ENCODE data around the gene ACP1. TPM values are rescaled to one million over a fixed set of nuclear protein-coding genes. Genes with fewer than 3 reads are reported as not detected.

The ACP1 gene
- total and polyA plus RNA-seq, 2 experiments from 2014 or later = 189 to 281 TPM

- TF ChIP-seq, protein P1, sequence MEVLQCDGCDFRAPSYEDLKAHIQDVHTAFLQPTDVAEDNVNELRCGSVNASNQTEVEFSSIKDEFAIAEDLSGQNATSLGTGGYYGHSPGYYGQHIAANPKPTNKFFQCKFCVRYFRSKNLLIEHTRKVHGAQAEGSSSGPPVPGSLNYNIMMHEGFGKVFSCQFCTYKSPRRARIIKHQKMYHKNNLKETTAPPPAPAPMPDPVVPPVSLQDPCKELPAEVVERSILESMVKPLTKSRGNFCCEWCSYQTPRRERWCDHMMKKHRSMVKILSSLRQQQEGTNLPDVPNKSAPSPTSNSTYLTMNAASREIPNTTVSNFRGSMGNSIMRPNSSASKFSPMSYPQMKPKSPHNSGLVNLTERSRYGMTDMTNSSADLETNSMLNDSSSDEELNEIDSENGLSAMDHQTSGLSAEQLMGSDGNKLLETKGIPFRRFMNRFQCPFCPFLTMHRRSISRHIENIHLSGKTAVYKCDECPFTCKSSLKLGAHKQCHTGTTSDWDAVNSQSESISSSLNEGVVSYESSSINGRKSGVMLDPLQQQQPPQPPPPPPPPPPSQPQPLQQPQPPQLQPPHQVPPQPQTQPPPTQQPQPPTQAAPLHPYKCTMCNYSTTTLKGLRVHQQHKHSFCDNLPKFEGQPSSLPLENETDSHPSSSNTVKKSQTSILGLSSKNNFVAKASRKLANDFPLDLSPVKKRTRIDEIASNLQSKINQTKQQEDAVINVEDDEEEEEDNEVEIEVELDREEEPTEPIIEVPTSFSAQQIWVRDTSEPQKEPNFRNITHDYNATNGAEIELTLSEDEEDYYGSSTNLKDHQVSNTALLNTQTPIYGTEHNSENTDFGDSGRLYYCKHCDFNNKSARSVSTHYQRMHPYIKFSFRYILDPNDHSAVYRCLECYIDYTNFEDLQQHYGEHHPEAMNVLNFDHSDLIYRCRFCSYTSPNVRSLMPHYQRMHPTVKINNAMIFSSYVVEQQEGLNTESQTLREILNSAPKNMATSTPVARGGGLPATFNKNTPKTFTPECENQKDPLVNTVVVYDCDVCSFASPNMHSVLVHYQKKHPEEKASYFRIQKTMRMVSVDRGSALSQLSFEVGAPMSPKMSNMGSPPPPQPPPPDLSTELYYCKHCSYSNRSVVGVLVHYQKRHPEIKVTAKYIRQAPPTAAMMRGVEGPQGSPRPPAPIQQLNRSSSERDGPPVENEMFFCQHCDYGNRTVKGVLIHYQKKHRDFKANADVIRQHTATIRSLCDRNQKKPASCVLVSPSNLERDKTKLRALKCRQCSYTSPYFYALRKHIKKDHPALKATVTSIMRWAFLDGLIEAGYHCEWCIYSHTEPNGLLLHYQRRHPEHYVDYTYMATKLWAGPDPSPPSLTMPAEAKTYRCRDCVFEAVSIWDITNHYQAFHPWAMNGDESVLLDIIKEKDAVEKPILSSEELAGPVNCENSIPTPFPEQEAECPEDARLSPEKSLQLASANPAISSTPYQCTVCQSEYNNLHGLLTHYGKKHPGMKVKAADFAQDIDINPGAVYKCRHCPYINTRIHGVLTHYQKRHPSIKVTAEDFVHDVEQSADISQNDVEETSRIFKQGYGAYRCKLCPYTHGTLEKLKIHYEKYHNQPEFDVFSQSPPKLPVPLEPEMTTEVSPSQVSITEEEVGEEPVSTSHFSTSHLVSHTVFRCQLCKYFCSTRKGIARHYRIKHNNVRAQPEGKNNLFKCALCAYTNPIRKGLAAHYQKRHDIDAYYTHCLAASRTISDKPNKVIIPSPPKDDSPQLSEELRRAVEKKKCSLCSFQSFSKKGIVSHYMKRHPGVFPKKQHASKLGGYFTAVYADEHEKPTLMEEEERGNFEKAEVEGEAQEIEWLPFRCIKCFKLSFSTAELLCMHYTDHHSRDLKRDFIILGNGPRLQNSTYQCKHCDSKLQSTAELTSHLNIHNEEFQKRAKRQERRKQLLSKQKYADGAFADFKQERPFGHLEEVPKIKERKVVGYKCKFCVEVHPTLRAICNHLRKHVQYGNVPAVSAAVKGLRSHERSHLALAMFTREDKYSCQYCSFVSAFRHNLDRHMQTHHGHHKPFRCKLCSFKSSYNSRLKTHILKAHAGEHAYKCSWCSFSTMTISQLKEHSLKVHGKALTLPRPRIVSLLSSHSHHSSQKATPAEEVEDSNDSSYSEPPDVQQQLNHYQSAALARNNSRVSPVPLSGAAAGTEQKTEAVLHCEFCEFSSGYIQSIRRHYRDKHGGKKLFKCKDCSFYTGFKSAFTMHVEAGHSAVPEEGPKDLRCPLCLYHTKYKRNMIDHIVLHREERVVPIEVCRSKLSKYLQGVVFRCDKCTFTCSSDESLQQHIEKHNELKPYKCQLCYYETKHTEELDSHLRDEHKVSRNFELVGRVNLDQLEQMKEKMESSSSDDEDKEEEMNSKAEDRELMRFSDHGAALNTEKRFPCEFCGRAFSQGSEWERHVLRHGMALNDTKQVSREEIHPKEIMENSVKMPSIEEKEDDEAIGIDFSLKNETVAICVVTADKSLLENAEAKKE (CRISPR knock-in tag; IDR thresholded peaks at IDR 0.05) = no peak
- TF ChIP-seq JUNB (IDR thresholded peaks at IDR 0.05; ENCODE audit: unreplicated experiment) (no peak), ZNF331 (CRISPR knock-in tag; IDR thresholded peaks at IDR 0.05; ENCODE audit: low read depth) (no peak), ZNF114 (CRISPR knock-in tag; IDR thresholded peaks at IDR 0.05) (no peak)
Measured at GRCh38 chr2:238869-239268, 25.9 kb upstream of the ACP1 start (continued).

DNA sequence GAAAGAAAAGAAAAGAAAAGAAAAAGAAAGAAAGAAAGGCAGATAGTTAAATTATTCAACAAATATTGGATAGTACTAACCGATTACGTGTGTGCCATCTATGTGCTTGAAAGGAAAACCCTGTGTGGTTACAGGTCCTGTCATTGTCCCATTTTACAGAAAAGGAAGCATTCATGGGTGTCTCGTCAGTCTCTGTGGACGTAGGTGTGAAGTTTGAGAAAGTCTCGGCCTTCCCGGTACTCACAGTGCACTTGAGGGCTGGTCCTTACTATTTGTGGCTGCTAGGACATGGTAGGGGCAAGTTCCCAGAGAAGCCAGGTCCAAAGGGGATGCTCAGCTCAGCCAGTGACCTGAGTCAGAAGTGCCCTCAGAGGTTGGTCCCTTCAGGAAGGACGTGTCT is 20.2 kb upstream of the ACP1 start:
- no peak overlapping the region for H3K4me3 ChIP-seq
- H3K27me3 ChIP-seq (ENCODE audit: insufficient read depth) = no peaks in the 10 kb centered on the region
- H3F3A ChIP-seq (replicated peaks; ENCODE audit: low read depth) = no peaks in the 10 kb centered on the region
- no peaks in the 10 kb centered on the region for H3K4me1 ChIP-seq (ENCODE audit: insufficient read depth)
- H3K9me2 ChIP-seq (ENCODE audit: insufficient read depth) = no peaks in the 10 kb centered on the region
- ATAC-seq (no peak), DNase-seq (ENCODE audit: low spot score) (no peak)
- peaks cover 11% of the 10 kb centered on the region; the same call in 2 of the 3 replicates for H3K4me1 Mint-ChIP-seq
- no peaks in the 10 kb centered on the region for H3K27me3 Mint-ChIP-seq (ENCODE audit: insufficient read depth, low read depth, poor library complexity)
- no peaks in the 10 kb centered on the region for H4K20me1 ChIP-seq (replicated peaks; ENCODE audit: insufficient read depth)
- peaks cover 31% of the 10 kb centered on the region for H3K36me3 Mint-ChIP-seq (ENCODE audit: low read depth)
- no peak overlapping the region for H3K27ac ChIP-seq (ENCODE audit: low read depth)
- H3K79me2 ChIP-seq (replicated peaks; ENCODE audit: insufficient read depth) = no peaks in the 10 kb centered on the region
- H3K27ac Mint-ChIP-seq = no peak overlapping the region
- no peak overlapping the region for H3K4me2 ChIP-seq
- no peak overlapping the region for H3K4me3 Mint-ChIP-seq
- H3K9me3 Mint-ChIP-seq = no peaks in the 10 kb centered on the region; the same call in 1 of the 3 replicates
- H3K36me3 ChIP-seq (ENCODE audit: insufficient read depth) = no peaks in the 10 kb centered on the region; the same call in 1 of the 2 replicates
- H2AFZ ChIP-seq = no peak overlapping the region
- TF ChIP-seq POLR2AphosphoS5 (IDR thresholded peaks at IDR 0.05; ENCODE audit: low read depth) (no peak), ZNF114 (CRISPR knock-in tag; IDR thresholded peaks at IDR 0.05) (no peak), STAT1 (IDR thresholded peaks at IDR 0.05; ENCODE audit: unreplicated experiment) (no peak), CREB1 (CRISPR knock-in tag; IDR thresholded peaks at IDR 0.05; ENCODE audit: low read depth) (no peak), ZNF331 (CRISPR knock-in tag; IDR thresholded peaks at IDR 0.05; ENCODE audit: low read depth) (no peak), NANOG (IDR thresholded peaks at IDR 0.05; ENCODE audit: borderline replicate concordance) (no peak), EZH2 (IDR thresholded peaks at IDR 0.05; ENCODE audit: low read depth, unreplicated experiment) (no peak), REST (IDR thresholded peaks at IDR 0.05; ENCODE audit: unreplicated experiment) (no peak)
- TF ChIP-seq, protein P2, sequence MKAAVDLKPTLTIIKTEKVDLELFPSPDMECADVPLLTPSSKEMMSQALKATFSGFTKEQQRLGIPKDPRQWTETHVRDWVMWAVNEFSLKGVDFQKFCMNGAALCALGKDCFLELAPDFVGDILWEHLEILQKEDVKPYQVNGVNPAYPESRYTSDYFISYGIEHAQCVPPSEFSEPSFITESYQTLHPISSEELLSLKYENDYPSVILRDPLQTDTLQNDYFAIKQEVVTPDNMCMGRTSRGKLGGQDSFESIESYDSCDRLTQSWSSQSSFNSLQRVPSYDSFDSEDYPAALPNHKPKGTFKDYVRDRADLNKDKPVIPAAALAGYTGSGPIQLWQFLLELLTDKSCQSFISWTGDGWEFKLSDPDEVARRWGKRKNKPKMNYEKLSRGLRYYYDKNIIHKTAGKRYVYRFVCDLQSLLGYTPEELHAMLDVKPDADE (IDR thresholded peaks at IDR 0.05) = no peak
- TF ChIP-seq, protein P3, sequence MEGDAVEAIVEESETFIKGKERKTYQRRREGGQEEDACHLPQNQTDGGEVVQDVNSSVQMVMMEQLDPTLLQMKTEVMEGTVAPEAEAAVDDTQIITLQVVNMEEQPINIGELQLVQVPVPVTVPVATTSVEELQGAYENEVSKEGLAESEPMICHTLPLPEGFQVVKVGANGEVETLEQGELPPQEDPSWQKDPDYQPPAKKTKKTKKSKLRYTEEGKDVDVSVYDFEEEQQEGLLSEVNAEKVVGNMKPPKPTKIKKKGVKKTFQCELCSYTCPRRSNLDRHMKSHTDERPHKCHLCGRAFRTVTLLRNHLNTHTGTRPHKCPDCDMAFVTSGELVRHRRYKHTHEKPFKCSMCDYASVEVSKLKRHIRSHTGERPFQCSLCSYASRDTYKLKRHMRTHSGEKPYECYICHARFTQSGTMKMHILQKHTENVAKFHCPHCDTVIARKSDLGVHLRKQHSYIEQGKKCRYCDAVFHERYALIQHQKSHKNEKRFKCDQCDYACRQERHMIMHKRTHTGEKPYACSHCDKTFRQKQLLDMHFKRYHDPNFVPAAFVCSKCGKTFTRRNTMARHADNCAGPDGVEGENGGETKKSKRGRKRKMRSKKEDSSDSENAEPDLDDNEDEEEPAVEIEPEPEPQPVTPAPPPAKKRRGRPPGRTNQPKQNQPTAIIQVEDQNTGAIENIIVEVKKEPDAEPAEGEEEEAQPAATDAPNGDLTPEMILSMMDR (conservative IDR thresholded peaks at IDR 0.05; ENCODE audit: low read depth in 2 of 2) = no peak

Data from GM23338 (cell line).